Measurements from ENCODE around the gene RAB21.

DNA sequence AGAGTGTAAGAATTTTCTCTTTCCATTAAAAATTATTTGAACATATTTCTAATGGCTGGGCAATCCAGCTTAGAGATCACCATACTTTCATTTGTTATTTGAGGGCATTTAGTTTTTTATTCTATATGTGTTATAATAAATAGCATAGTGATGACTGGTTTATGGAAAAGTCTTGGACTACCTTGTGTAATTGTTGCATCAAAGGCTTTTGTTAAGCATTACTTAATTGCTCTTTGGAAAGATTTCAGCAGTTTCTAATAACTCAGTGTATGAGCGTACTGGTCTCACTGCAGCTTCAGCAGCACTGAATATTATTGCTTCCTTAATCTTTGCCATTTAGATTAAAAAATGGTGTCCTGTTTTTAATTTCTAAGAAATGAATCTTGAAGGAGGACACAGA, 46.0 kb upstream of the RAB21 start:
- TF ChIP-seq CTCF (IDR thresholded peaks at IDR 0.05) (no peak), POLR2A (IDR thresholded peaks at IDR 0.05) (no peak), POLR2AphosphoS5 (IDR thresholded peaks at IDR 0.05) (no peak)
